ENCODE measurements around the gene GPRASP3.

Gene GPRASP3

DNA sequence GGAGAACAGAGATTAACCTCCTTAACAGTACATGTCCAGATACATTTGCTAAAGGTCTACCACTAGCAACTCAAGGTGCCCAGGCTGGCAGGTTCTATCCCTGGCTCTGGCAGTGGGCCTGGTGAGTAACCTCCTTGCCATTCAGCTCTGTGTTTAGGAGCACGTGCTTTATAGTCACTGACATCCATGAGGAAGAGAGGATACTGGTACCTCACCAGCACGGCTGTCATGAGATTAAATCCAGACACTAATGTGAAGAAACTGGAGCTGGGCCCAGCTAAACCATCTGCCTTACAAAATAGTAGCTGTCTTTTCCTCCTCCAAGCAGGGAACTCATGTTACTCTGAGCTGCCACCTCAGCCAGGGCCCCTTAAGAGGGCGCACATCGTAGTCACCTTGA is 45.3 kb downstream of the GPRASP3 start:
- no peak for DNase-seq

DNA sequence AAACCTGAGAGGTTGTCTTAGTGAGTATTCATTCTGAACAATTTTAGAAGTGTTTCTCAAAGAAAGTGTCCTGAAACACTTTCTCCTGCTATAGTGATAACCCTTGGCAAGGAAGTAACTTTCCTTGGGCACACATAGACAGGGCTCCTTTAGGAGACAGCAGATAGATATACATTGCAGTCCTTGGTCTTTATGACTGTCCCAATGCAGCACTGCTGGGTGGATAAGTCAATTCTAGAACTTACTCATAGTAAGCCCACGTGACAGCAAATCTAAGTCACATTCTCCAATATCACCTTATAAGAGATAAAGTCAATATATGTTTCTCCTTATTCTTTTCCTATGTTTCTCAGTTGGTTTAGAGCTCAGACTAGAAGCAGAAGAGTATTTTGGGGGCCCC is 46.7 kb downstream of the GPRASP3 start:
- no peak for DNase-seq

DNA sequence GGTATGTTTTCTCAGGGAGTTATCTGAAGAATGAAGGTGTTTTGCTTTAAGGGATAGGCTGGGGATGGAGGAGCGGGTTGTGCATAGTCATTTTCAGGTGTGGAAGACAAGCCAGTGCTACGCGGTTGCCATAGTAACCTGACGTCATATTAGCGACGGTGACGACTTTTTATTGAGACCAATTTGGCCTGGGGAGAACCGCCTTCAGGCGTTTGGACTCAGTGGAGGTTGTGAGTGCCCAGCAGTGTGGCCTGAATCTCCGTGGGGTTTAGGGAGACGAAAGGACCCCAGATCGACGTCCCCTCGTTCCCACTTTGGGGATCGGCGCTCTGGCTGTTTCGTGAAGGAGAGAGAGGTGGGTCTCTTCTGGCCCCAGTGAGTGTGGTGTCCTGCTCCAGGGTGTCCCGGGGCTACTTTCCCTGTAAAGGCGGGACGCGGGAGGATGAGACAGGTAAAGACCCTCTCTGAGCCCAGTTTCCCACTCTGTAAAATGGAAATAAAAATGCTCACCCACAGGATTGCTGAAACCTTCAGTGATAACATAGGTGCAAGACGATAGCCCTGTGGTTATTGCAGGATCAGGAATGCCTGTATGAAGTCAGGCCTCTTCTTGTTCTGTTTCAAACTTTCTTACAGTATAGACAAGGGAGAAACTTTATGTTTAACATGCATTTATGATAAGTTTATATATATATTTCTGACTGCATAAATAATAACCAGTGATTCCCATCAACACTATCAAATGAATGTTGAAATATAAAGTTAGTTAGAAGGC is 48.6 kb downstream of the GPRASP3 start:
- peak; percentile 86 for DNase-seq
